T-helper 9 cell (primary cell): ENCODE measurements around the gene ZNF554.
"Not testable (repeated sequence)": the region's sequence is repeated elsewhere in the genome, so short reads cannot be mapped to it uniquely, and the experiment has no call there.

Experiments
- DNase-seq: peaks from one replicate; pipeline ENCODE4 v3.0.0-alpha.2; 2020

Gene ZNF554

GRCh38 chr19:2791440-2791839 lies 28.2 kb upstream of the ZNF554 start:
- no peak for DNase-seq

GRCh38 chr19:2791876-2792275 lies 27.8 kb upstream of the ZNF554 start:
- no peak for DNase-seq

DNA sequence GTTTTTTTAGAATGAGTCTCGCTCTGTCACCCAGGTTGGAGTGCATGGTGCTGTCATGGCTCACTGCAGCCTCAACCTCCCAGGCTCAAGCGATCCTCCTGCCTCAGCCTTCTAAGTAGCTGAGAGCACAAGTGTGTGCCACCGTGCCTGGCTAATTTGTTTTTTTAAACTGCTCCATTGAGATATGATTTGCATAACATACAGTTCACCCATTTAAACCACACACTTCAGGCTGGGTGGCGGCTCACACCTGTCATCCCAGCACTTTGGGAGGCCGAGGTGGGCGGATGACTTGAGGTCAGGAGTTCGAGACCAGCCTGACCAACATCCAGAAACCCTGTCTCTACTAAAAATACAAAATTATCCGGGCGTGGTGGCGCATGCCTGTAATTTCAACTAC lies 27.0 kb upstream of the ZNF554 start:
- DNase-seq = not testable (repeated sequence)

- DNase-seq = no peak
These were observed 26.5 kb upstream of the ZNF554 start for GRCh38 chr19:2793126-2793525.

DNA sequence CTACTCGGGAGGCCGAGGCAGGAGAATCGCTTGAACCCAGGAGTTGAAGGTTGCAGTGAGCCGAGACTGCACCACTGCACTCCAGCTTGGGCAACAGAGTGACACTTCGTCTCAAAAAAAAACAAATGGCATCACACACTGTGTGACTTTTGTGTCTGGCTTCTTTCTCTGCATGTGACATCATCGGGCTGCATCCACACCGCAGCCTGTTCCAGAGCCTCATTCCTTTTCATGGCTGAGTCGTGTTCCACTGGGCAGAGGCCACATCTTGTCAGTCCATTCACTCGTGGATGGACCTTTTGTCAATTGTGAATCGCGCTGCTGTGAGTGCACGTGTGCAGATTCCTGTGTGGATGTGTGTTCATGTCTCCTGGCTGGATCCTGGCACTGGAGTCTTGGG lies 26.1 kb upstream of the ZNF554 start:
- DNase-seq = no peak

DNA sequence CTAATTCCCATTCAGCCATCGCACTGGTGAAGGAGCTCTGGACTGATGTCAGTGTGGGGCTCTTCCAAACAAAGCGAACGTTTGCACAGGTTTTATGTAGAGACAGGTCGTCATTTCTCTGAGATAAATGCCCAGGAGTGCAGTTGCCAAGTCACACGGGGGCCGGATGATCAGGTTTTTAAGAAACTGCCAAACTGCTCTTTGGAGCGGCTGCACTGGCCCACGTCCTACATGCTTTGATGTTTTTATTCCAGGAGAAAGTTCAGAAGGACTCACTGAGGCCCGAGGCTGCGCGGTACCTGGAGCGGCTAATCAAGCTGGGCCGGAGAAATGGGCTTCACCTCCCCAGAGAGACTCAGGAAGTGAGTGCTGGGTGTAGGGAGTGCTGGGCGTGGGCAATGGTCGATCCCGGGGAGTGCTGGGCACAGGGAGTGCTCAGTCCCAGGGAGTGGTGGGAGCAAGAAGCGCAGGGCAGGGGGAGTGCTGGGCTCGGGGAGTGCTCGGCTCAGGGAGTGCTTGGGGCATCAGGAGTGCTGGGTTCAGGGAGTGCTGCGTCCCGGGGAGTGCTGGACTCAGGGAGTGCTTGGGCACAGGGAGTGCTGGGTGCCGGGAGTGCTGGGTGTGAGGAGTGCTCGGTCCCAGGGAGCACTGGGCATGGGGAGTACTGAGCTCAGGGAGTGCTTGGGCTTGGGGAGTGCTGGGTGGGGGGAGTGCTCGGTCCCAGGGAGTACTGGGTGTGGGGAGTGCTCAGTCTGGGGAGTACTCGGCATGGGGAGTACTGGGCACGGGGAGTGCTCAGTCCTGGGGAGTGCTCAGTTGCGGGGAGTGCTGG lies 23.6 kb upstream of the ZNF554 start:
- no peak for DNase-seq

DNA sequence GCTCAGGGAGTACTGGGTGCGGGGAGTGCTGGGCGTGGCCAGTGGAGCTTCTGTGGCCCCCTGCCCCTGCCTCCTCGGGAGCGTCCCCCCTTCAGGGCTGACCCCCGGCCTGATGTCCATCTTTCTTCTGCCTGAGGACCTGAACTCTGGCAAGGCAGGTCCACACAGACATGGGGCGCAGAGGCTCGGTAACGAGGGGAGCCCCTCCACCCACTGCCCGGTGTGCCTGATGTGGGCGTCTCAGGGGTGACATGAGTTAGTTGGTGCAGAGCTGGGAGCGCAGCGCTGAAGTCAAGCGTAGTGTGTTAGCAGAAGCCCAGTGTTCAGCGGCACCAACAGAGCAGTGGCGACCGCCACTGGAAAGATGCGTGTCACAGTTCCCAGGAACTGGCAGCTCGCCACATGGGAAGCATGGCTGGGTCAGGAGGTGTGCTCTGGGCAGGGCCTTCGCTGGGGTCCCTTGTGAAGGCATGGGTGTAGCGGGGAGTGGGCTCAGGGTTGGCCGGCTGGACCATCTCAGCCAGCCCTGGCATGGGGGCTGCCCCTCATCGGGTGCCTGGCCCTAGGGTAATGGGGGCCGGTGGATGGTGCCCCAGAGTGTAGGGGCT lies 22.9 kb upstream of the ZNF554 start:
- no peak for DNase-seq

DNA sequence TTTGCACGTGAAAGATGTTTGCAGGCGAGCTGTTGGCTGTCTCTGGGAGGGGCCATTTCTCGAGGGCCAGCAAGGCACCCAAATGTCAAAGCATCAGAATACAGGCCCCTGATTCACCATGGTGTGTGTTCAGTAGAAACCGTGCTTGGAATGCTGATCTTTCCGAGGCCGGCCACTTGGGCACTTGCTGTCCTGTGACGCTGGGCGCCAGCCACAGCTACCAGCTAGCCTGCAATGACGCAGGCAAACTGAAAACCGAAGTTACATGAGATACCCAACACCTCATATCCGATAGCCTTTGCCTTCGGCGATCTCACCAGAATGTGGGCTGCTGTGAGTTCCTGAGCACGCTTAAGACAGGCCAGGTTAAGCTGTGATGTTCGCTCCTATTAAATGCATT lies 22.4 kb upstream of the ZNF554 start:
- no peak for DNase-seq

GRCh38 chr19:2798158-2798685 lies 21.4 kb upstream of the ZNF554 start:
- DNase-seq = no peak

DNA sequence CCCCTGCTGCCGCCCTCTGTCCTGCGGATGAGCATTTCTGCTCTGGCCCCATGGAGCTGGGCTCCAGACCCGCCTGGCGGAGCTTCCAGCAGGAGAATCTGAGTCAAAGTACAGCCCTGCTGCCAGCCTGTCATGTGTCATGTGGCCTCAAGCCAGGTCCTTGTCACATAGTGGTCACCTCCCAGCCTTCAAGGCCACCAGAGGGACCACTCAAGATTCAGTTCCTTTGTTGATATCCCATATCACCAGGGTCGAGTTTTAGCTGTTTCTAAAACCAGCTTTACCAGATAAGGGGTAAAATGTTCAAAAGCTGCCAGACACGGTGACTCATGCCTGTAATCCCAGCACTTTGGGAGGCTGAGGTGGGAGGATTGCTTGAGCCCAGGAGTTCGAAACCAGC lies 20.9 kb upstream of the ZNF554 start:
- no peak for DNase-seq

DNA sequence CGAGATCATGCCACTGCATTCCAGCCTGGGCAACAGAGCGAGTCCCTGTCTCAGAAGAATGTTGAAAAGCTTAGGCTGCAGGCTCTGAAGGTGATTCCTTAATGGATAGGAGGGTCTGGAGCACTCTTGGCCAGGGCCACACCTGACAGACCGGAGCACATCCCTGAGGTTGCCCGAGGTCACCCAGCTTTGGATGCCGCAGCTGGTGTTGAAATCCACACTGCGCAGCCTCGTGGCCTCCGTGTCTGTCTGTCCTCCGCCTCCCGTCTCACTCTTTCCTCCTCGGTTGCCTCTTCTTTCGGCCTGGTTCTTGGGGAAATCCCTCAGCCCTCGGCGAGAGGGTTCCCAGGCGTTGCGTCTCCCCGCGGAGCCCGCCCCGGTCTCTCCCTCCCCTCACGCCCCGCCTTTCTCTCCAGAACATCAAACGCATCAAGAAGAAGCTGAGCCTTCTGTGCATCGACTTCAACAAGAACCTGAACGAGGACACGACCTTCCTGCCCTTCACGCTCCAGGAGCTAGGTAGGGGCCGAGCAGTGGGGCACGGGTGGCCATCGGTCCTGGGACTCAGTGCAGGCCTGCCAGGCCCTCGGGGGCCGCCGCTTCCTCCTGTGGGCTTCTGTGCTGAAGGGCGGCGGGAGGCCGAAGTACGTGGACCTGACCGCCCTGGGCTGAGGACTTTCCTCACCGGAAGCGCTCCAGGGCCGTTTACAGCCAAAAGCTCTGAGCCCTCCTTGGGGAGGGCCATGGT lies 20.2 kb upstream of the ZNF554 start:
- no peak for DNase-seq

GRCh38 chr19:2800506-2800905 lies 19.2 kb upstream of the ZNF554 start:
- no peak for DNase-seq

DNA sequence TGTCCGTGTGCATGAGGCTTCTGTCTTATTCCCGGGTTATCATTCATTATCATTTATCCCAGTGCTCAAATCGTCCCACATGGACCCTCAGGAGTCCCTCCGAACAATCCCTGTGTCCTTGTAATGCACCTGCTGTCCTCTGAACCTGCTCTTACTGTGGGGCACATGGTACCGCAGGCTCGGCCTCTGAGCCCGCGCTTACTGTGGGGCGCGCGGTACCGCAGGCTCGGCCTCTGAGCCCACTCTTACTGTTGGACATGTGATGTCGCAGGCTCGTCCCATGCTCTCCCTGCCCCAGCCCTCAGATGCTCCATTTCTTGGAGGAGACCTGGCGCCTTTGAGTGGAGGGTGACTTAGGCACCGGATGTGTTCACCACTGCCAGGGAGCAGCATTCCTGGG lies 16.8 kb upstream of the ZNF554 start:
- DNase-seq = no peak

GRCh38 chr19:2803486-2804155 lies 16.0 kb upstream of the ZNF554 start:
- DNase-seq = no peak

DNA sequence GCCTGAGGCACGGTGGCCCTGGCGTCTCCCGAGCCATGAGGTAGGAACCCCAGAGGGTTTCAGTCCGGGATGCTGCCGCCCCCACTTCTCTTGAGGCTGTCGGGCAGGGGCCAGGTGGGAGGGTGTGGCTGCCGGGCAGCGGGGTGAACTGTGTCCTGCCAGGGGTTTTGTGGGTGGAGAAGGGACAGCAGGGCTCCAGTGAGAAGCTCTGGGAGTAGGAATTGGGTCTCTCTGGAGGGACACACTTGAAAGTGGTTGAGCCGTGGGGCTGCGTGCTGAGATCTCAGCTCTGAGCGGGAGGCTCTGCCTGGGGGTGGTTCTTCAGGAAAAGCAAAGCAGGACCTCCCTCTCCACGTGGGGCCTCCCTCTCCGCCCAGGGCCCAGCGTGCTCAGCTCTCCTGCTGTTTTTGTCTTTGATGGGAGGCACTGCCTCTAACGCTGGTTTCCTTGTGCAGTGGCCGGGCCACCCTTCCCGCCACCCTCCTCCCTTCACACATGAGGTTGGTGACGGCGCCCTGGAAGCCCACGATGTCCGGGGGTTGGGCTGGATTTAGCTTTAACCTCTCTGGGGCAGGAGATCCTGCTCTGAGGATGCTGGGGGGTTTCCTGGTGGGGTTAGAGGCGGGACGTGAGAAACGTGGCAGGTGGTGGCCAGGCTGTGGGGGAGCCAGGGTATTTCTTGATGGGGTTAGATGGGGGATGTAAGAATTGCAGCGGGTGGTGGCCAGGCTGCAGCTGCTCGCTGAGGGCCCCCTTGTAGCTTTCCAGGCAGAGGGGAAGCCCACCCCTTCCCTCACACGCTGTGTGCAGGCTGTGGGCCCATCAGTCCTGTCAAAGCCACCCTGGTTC lies 15.3 kb upstream of the ZNF554 start:
- no peak for DNase-seq

DNA sequence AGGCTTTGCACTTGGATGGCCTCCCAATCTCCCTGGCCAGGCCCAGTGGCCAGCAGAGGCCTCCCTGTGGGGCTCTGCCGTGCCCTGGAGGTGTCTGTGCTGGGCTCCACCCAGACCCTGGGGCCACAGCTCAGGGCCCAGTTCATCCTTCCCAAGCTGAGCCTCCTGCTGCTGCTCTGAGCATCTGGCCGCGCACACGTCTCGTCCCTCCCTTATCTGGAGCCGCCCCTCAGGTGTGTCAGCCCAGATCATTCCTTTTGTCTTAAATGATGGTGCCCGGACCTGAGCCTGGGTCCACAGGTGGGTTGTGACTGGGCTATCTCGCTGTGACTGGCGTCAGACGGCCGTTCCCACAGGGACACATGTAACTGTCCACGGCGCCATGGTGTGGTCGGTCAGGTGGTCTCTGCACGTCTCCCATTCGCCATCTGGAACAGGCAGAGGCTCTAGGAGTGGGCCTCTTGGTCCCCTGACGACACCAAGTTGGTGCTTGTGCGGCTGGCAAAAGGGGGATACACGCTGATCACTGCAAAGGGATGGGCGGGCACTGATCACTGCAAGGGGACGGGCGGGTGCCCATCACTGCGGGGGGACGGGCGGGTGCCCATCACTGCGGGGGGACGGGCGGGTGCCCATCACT lies 14.3 kb upstream of the ZNF554 start:
- DNase-seq = no peak

DNA sequence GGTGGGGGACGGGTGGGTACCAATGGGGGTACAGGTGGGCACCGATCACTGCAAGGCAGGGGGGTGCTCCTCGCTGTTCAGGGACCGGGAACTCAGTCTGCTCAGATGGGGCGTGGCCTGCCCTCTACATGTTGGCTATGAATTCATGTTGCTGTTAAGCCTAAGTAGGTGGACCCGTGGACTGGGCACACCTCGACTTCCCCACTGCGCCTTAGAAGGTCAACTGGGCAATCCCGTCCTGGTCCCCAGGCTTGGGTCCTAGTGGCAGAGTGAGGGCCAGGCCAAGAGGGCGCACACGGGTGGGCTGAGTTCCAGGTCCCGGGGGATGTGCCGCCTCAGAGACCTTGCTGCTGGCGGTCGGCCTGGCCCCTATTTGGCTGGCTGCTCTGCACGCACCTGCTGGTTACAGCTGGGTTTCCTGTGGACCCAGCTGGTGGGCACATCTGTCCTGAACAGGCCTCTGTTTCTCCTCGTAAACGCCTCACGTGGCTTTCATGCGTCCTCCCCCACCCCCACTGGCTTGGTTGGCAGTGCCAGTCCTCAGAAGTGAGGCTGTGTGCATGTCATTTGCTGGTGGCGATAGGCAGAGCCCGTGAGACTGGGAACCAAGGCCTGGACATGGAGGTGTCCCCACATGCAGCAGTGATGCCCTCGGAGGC lies 13.5 kb upstream of the ZNF554 start:
- no peak for DNase-seq

GRCh38 chr19:2806736-2807378 lies 12.8 kb upstream of the ZNF554 start:
- DNase-seq = no peak

DNA sequence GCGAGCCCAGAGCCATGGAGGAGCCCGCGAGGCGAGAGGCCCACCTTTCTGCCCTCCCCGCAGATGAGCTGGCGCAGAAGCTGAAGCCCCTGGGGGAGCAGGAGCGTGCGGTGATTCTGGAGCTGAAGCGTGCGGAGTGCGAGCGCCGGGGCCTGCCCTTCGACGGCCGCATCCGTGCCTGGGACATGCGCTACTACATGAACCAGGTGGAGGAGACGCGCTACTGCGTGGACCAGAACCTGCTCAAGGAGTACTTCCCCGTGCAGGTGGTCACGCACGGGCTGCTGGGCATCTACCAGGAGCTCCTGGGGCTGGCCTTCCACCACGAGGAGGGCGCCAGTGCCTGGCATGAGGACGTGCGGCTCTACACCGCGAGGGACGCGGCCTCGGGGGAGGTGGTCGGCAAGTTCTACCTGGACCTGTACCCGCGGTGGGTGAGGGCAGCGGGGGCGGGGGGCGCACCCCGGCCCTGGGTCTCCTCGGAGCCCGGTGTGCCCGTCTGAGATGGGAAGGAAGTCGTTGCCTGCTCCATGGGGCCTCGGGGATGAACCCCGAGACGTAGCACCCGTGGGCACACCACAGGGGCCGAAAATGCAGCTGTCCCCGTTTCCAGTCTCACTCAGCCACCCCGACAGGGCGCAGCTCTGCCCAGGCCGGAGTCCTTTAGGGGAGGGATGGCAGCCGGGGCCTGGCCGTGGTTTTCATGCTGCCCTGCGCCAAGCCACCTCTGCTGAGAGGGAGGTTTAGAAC lies 12.1 kb upstream of the ZNF554 start:
- no peak for DNase-seq
